DMS79 (cell line): ENCODE results near the gene SHTN1.

ENCODE experiments used
- DNase-seq: peaks from one replicate; lab custom pipeline; 2025; lab: John Stamatoyannopoulos, UW

SHTN1 gene

GRCh38 chr10:116833986-116834985 is 170.7 kb downstream of the SHTN1 start:
- DNase-seq, result no peak

DNA sequence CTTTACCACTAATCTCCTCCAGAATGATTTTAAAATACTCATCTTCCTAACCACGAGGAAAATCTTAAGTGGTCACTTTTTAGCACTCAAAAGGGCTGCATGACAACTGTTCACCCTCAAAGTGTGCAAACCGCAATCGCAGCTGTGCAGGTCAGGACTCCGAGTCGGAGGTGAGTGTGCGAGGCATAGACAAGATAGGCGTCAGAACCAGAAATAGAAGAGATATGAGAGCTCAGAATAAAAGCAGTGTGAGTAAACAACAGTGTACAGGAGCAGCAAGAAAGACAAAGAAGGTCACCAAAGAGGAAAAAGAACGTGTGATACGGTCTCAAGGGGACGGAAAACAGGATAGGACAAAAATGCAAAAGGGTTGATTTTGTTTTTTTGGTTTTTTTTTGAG is 173.2 kb downstream of the SHTN1 start:
- no peak for DNase-seq
